Measurements from ENCODE around the gene CA9. TPM values are rescaled to one million over a fixed set of nuclear protein-coding genes. Genes with fewer than 3 reads are reported as not detected.
A peak's percentile ranks its signal among the peaks of the same experiment; 100 is the strongest.

Gene CA9
- total RNA-seq, 1 donor from 2014 or later: 0.04 TPM

DNA sequence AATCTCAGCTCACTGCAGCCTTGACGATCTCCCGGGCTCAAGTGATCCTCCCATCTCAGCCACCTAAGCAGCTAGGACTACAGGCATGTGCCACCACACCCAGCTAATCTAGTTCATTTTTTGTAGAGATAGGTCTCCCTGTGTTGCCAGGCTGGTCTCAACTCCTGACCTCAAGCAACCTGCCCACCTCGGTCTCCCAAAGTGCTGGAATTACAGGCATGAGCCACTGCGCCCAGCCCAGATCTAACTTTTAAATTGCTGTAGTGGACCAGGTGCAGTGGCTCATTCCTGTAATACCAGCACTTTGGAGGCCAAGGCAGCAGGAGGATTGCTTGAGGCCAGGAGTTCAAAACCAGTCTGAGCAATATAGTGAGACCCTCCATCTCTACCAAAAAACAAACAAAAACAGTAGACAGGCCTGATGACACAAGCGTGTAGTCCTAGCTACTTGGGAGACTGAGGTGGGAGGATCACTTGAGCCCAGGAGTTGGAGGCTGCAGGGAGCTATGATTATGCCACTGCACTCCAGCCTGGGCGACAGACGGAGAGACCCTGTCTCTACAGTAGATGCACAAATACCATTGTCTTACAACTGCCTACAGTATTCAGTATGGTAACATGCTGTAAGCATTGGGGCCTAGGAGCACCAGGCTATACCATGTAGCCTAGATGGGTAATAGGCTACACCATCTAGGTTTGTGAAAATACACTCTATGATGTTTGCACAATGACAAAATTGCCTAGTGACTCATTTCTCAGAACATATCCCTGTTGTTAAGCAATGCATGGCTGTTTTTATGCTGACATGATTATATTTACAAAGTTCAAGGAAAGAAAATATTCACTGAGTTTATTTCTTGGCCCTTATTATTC, 21.5 kb upstream of the CA9 start:
- no peaks in the 10 kb centered on the region for H3K36me3 ChIP-seq (ENCODE audit: control insufficient read depth, insufficient read depth, low read length)
- H3K4me3 ChIP-seq (ENCODE audit: low read depth, low read length): no peak overlapping the region
- no peak for TF ChIP-seq CTCF (IDR thresholded peaks at IDR 0.05; ENCODE audit: insufficient read depth, low read length, poor library complexity, severe bottlenecking)
- no peak for DNase-seq (ENCODE audit: low read depth)
- no peaks in the 10 kb centered on the region for H3K27me3 ChIP-seq (ENCODE audit: control insufficient read depth, insufficient read depth, low read length)

- TF ChIP-seq CTCF (IDR thresholded peaks at IDR 0.05; ENCODE audit: insufficient read depth, low read length, poor library complexity, severe bottlenecking): no peak
- no peak for DNase-seq (ENCODE audit: low read depth)
- H3K27me3 ChIP-seq (ENCODE audit: control insufficient read depth, insufficient read depth, low read length): no peaks in the 10 kb centered on the region
- no peaks in the 10 kb centered on the region for H3K36me3 ChIP-seq (ENCODE audit: control insufficient read depth, insufficient read depth, low read length)
- no peak overlapping the region for H3K4me3 ChIP-seq (ENCODE audit: low read depth, low read length)
These were observed 20.9 kb upstream of the CA9 start for GRCh38 chr9:35652829-35653209.

GRCh38 chr9:35653611-35654010, 20.1 kb upstream of the CA9 start:
- Histone ChIP-seq H3K4me3 (ENCODE audit: low read depth, low read length) (no peak overlapping the region), H3K27me3 (ENCODE audit: control insufficient read depth, insufficient read depth, low read length) (no peaks in the 10 kb centered on the region), H3K36me3 (ENCODE audit: control insufficient read depth, insufficient read depth, low read length) (no peaks in the 10 kb centered on the region)
- no peak for TF ChIP-seq CTCF (IDR thresholded peaks at IDR 0.05; ENCODE audit: insufficient read depth, low read length, poor library complexity, severe bottlenecking)
- no peak for DNase-seq (ENCODE audit: low read depth)

- Histone ChIP-seq H3K4me3 (ENCODE audit: low read depth, low read length) (no peak overlapping the region), H3K36me3 (ENCODE audit: control insufficient read depth, insufficient read depth, low read length) (peaks cover 2% of the 10 kb centered on the region), H3K27me3 (ENCODE audit: control insufficient read depth, insufficient read depth, low read length) (no peaks in the 10 kb centered on the region)
- no peak for TF ChIP-seq CTCF (IDR thresholded peaks at IDR 0.05; ENCODE audit: insufficient read depth, low read length, poor library complexity, severe bottlenecking)
- DNase-seq (ENCODE audit: low read depth): no peak
These were observed 17.4 kb upstream of the CA9 start for GRCh38 chr9:35656348-35656747.

GRCh38 chr9:35656831-35657545, 16.7 kb upstream of the CA9 start:
- DNase-seq (ENCODE audit: low read depth): no peak
- no peak for TF ChIP-seq CTCF (IDR thresholded peaks at IDR 0.05; ENCODE audit: insufficient read depth, low read length, poor library complexity, severe bottlenecking)
- H3K27me3 ChIP-seq (ENCODE audit: control insufficient read depth, insufficient read depth, low read length): no peaks in the 10 kb centered on the region
- peaks cover 2% of the 10 kb centered on the region for H3K36me3 ChIP-seq (ENCODE audit: control insufficient read depth, insufficient read depth, low read length)
- peak overlapping the region; percentile 46 for H3K4me3 ChIP-seq (ENCODE audit: low read depth, low read length)

Measured in kidney epithelial cell (primary cell).